ENCODE results near the gene PRSS35.

GRCh38 chr6:83511266-83511665 is 1.1 kb upstream of the PRSS35 start:
- TF ChIP-seq POLR2A (IDR thresholded peaks at IDR 0.05) (no peak), CTCF (IDR thresholded peaks at IDR 0.05) (no peak)
